ENCODE data around the gene ERCC4.

Gene ERCC4

GRCh38 chr16:13948086-13948485, 28.1 kb downstream of the ERCC4 start:
- no peak for DNase-seq (ENCODE audit: low read depth in 3 of 3, low spot score in 1 of 3)

- no peak for DNase-seq (ENCODE audit: low read depth in 3 of 3, low spot score in 1 of 3)
Observed at GRCh38 chr16:13950821-13951547, 31.0 kb downstream of the ERCC4 start.

GRCh38 chr16:13951611-13952010, 31.7 kb downstream of the ERCC4 start:
- no peak for DNase-seq (ENCODE audit: low read depth in 3 of 3, low spot score in 1 of 3)

GRCh38 chr16:13953501-13953900, 33.5 kb downstream of the ERCC4 start:
- DNase-seq (ENCODE audit: low read depth in 3 of 3, low spot score in 1 of 3): no peak

GRCh38 chr16:13956635-13957196, 36.8 kb downstream of the ERCC4 start:
- no peak for DNase-seq (ENCODE audit: low read depth in 3 of 3, low spot score in 1 of 3)

- DNase-seq (ENCODE audit: low read depth in 3 of 3, low spot score in 1 of 3): no peak
Observed at GRCh38 chr16:13957197-13958078, 37.5 kb downstream of the ERCC4 start.

- DNase-seq (ENCODE audit: low read depth in 3 of 3, low spot score in 1 of 3): no peak
Observed at GRCh38 chr16:13958474-13958873, 38.5 kb downstream of the ERCC4 start.

- DNase-seq (ENCODE audit: low read depth in 3 of 3, low spot score in 1 of 3): no peak
Observed at GRCh38 chr16:13959626-13960025, 39.7 kb downstream of the ERCC4 start.

- no peak for DNase-seq (ENCODE audit: low read depth in 3 of 3, low spot score in 1 of 3)
Observed at GRCh38 chr16:13961099-13961811, 41.3 kb downstream of the ERCC4 start.

- DNase-seq (ENCODE audit: low read depth in 3 of 3, low spot score in 1 of 3): no peak
Observed at GRCh38 chr16:13962232-13962631, 42.3 kb downstream of the ERCC4 start.

- DNase-seq (ENCODE audit: low read depth in 3 of 3, low spot score in 1 of 3): no peak
Observed at GRCh38 chr16:13968835-13969234, 48.9 kb downstream of the ERCC4 start.

- DNase-seq (ENCODE audit: low read depth in 3 of 3, low spot score in 1 of 3): no peak
Observed at GRCh38 chr16:13969711-13970110, 49.8 kb downstream of the ERCC4 start.

GRCh38 chr16:13970708-13971422, 50.9 kb downstream of the ERCC4 start:
- no peak for DNase-seq (ENCODE audit: low read depth in 3 of 3, low spot score in 1 of 3)

- no peak for DNase-seq (ENCODE audit: low read depth in 3 of 3, low spot score in 1 of 3)
Observed at GRCh38 chr16:13973321-13974023, 53.5 kb downstream of the ERCC4 start.

GRCh38 chr16:13977177-13977576, 57.2 kb downstream of the ERCC4 start:
- DNase-seq (ENCODE audit: low read depth in 3 of 3, low spot score in 1 of 3): no peak

- DNase-seq (ENCODE audit: low read depth in 3 of 3, low spot score in 1 of 3): no peak
Observed at GRCh38 chr16:13982451-13982850, 62.5 kb downstream of the ERCC4 start.

- DNase-seq (ENCODE audit: low read depth in 3 of 3, low spot score in 1 of 3): no peak
Observed at GRCh38 chr16:13983625-13984024, 63.7 kb downstream of the ERCC4 start.

- DNase-seq (ENCODE audit: low read depth in 3 of 3, low spot score in 1 of 3): no peak
Observed at GRCh38 chr16:13984794-13985193, 64.8 kb downstream of the ERCC4 start.

- no peak for DNase-seq (ENCODE audit: low read depth in 3 of 3, low spot score in 1 of 3)
Observed at GRCh38 chr16:13988038-13988437, 68.1 kb downstream of the ERCC4 start.

GRCh38 chr16:13992322-13992721, 72.4 kb downstream of the ERCC4 start:
- no peak for DNase-seq (ENCODE audit: low read depth in 3 of 3, low spot score in 1 of 3)

Measured in stimulated activated CD4-positive, alpha-beta T cell treated with anti-CD3 and anti-CD28 coated beads, TNF-alpha, amount 100 ng/mL, for 1 hour (primary cell).